H1 (cell line): ENCODE data around the gene MAK. TPM values are rescaled to one million over a fixed set of nuclear protein-coding genes. Genes with fewer than 3 reads are reported as not detected.

ENCODE experiments used
- CTCF ChIA-PET: fragments of 300-600 bp; sonication (Branson Sonifier 250); formaldehyde crosslinking; loops from one replicate; lab custom pipeline; 2021; ENCODE audit not compliant: partially characterized antibody; lab: Charles Lee
- POLR2A ChIA-PET: fragments of 300-600 bp; sonication (Branson Sonifier 250); formaldehyde crosslinking; loops from one replicate; lab custom pipeline; 2021; ENCODE audit warnings: inconsistent platforms; ENCODE audit not compliant: partially characterized antibody; lab: Charles Lee
- DNase-seq, 2 experiments: peaks; one replicate each; pipeline versions ENCODE4 v3.0.0 to v3.0.0-alpha.2; 2010 to 2022; ENCODE audit warnings: low spot score in 2 of 2, low read depth in 1 of 2, mixed read lengths in 1 of 2
- FAIRE-seq: peaks from 2 replicates; lab custom pipeline; 2011; peaks lifted over from hg19 to GRCh38; lab: Jason Lieb, UNC
- H2AFZ ChIP-seq: 2 replicates; pipeline ENCODE4 v1.8.1; 2012; ENCODE audit warnings: low read length, inconsistent platforms
- H2AK5ac ChIP-seq: 2 replicates; pipeline ENCODE4 v1.6.1; 2013; ENCODE audit warnings: low read depth, low read length
- H2BK120ac ChIP-seq: replicated peaks from 2 replicates; pipeline ENCODE3; 2013; ENCODE audit warnings: low read depth, low read length, inconsistent platforms
- H2BK12ac ChIP-seq: 2 replicates; pipeline ENCODE4 v1.6.1; 2013; ENCODE audit warnings: low read depth, low read length
- H2BK15ac ChIP-seq: 2 replicates; pipeline ENCODE4 v1.6.1; 2013; ENCODE audit warnings: low read length
- H2BK20ac ChIP-seq: 2 replicates; pipeline ENCODE4 v1.6.1; 2013; ENCODE audit warnings: low read length
- H2BK5ac ChIP-seq: 2 replicates; pipeline ENCODE4 v1.6.1; 2013; ENCODE audit warnings: low read depth, low read length
- H3K14ac ChIP-seq: 2 replicates; pipeline ENCODE4 v1.6.1; 2013; ENCODE audit warnings: inconsistent platforms; ENCODE audit not compliant: insufficient read length
- H3K18ac ChIP-seq: 2 replicates; pipeline ENCODE4 v1.6.1; 2013; ENCODE audit warnings: low read length; ENCODE audit errors: extremely low read depth
- H3K23ac ChIP-seq: 2 replicates; pipeline ENCODE4 v1.6.1; 2013; ENCODE audit warnings: inconsistent platforms; ENCODE audit not compliant: insufficient read length
- H3K23me2 ChIP-seq: 2 replicates; pipeline ENCODE4 v1.6.1; 2013; ENCODE audit warnings: low read depth, low read length
- H3K27ac ChIP-seq: 2 replicates; pipeline ENCODE4 v1.6.1; 2011; ENCODE audit warnings: low read depth, low read length, inconsistent platforms
- H3K27me3 ChIP-seq, 4 experiments: replicated peaks in 1 of 4; 1 replicate in 1 of 4; 2 replicates in 3 of 4; pipeline versions ENCODE4 v1.6.1 to v1.8.1; 2011 to 2013; ENCODE audit warnings: low read length in 3 of 4, mild to moderate bottlenecking in 3 of 4, inconsistent platforms in 2 of 4, mixed read lengths in 2 of 4, moderate library complexity in 1 of 4; ENCODE audit not compliant: control insufficient read depth in 3 of 4, insufficient read depth in 3 of 4; ENCODE audit errors: extremely low read depth in 1 of 4
- H3K36me3 ChIP-seq, 4 experiments: 2 replicates each; pipeline versions ENCODE4 v1.6.1 to v1.8.1; 2011 to 2013; ENCODE audit warnings: mild to moderate bottlenecking in 4 of 4, low read length in 3 of 4, moderate library complexity in 2 of 4, control low read depth in 1 of 4, inconsistent platforms in 1 of 4; ENCODE audit not compliant: insufficient read depth in 4 of 4, control insufficient read depth in 2 of 4
- H3K4ac ChIP-seq: replicated peaks from 2 replicates; pipeline ENCODE3; 2013; ENCODE audit warnings: low read length, low read depth, mixed read lengths, inconsistent platforms; ENCODE audit not compliant: insufficient read length
- H3K4me1 ChIP-seq, 4 experiments: replicated peaks in 1 of 4; 1 replicate in 1 of 4; 2 replicates in 3 of 4; pipeline versions ENCODE4 v1.6.1 to v1.8.1; 2011 to 2013; ENCODE audit warnings: low read length in 3 of 4, inconsistent platforms in 2 of 4, mixed read lengths in 1 of 4; ENCODE audit not compliant: insufficient read depth in 4 of 4, control insufficient read depth in 3 of 4
- H3K4me2 ChIP-seq, 2 experiments: 2 replicates each; pipeline versions ENCODE4 v1.6.1 to v1.8.1; 2011 to 2013; ENCODE audit warnings: low read depth in 2 of 2, low read length in 2 of 2, control low read depth in 1 of 2, inconsistent platforms in 1 of 2, mild to moderate bottlenecking in 1 of 2; ENCODE audit not compliant: insufficient read depth in 1 of 2
- H3K4me3 ChIP-seq, 4 experiments: fragments of 200-600, 300-600 bp in 1 of 4; sonication (generic), shearing (Covaris generic), sonication (Bioruptor Twin) in 1 of 4; 2 replicates each; pipeline versions ENCODE4 v1.5.1 to v1.8.1; 2011 to 2016; ENCODE audit warnings: low read length in 4 of 4, low read depth in 3 of 4, control low read depth in 2 of 4, inconsistent platforms in 2 of 4, mild to moderate bottlenecking in 2 of 4, mixed read lengths in 1 of 4, moderate library complexity in 1 of 4; ENCODE audit not compliant: insufficient read depth in 2 of 4; ENCODE audit errors: extremely low read depth in 1 of 4
- H3K56ac ChIP-seq: replicated peaks from 2 replicates; pipeline ENCODE3; 2013; ENCODE audit warnings: low read depth, mild to moderate bottlenecking, mixed read lengths, low read length, inconsistent platforms; ENCODE audit not compliant: insufficient read length
- H3K79me1 ChIP-seq: 2 replicates; pipeline ENCODE4 v1.6.1; 2013; ENCODE audit warnings: low read depth, low read length, control low read depth
- H3K79me2 ChIP-seq, 2 experiments: 2 replicates each; pipeline versions ENCODE4 v1.6.1 to v1.8.1; 2012 to 2013; ENCODE audit warnings: low read length in 2 of 2, mild to moderate bottlenecking in 2 of 2, inconsistent platforms in 1 of 2; ENCODE audit not compliant: insufficient read depth in 2 of 2, control insufficient read depth in 1 of 2
- H3K9ac ChIP-seq, 4 experiments: replicated peaks in 1 of 4; 1 replicate in 1 of 4; 2 replicates in 3 of 4; pipeline versions ENCODE4 v1.6.1 to v1.8.1; 2011 to 2013; ENCODE audit warnings: low read depth in 3 of 4, low read length in 3 of 4, control low read depth in 2 of 4, mild to moderate bottlenecking in 2 of 4, moderate library complexity in 2 of 4, inconsistent platforms in 1 of 4; ENCODE audit errors: extremely low read depth in 1 of 4
- H3K9me3 ChIP-seq, 2 experiments: 2 replicates each; pipeline versions ENCODE4 v1.6.1 to v1.8.1; 2012 to 2013; ENCODE audit warnings: mild to moderate bottlenecking in 2 of 2, moderate library complexity in 2 of 2, control low read depth in 1 of 2, inconsistent platforms in 1 of 2, low read depth in 1 of 2, low read length in 1 of 2, mixed read lengths in 1 of 2; ENCODE audit not compliant: insufficient read depth in 2 of 2
- H4K20me1 ChIP-seq, 2 experiments: replicated peaks in 1 of 2; 2 replicates each; pipeline versions ENCODE3 to v1.8.1; 2011 to 2013; ENCODE audit warnings: inconsistent platforms in 2 of 2, low read length in 2 of 2, mild to moderate bottlenecking in 1 of 2; ENCODE audit not compliant: insufficient read depth in 2 of 2, control insufficient read depth in 1 of 2
- H4K5ac ChIP-seq: 2 replicates; pipeline ENCODE4 v1.6.1; 2013; ENCODE audit warnings: low read length, low read depth, mixed read lengths, inconsistent platforms; ENCODE audit not compliant: insufficient read length
- H4K8ac ChIP-seq: 2 replicates; pipeline ENCODE4 v1.8.0; 2013; ENCODE audit warnings: mild to moderate bottlenecking, moderate library complexity, low read length, inconsistent platforms; ENCODE audit not compliant: insufficient read depth; ENCODE audit errors: extremely low read depth
- H4K91ac ChIP-seq: replicated peaks from 2 replicates; pipeline ENCODE3; 2013; ENCODE audit warnings: low read length, mixed read lengths, inconsistent platforms; ENCODE audit not compliant: insufficient read length
- WGBS, 2 experiments: shearing (Covaris generic) in 1 of 2; methylation state at CpG; one replicate each; pipeline versions ENCODE4 v1.1.6 to v1.1.7; 2013 to 2015; ENCODE audit warnings: low lambda C conversion rate in 2 of 2, mixed read lengths in 2 of 2, inconsistent platforms in 1 of 2, low coverage in 1 of 2, missing lambda C conversion rate in 1 of 2; ENCODE audit not compliant: insufficient replicate concordance in 2 of 2, insufficient coverage in 1 of 2, insufficient read length in 1 of 2; ENCODE audit errors: extremely low coverage in 1 of 2, missing lambda C conversion rate in 1 of 2; 5-methylcytosine and 5-hydroxymethylcytosine counted together
- polyA plus RNA-seq, 7 experiments: library from polyadenylated mRNA; depleted of rRNA in 3 of 7; stranded (reverse) in 5 of 7; unstranded in 2 of 7; fragments of >200 nt in 5 of 7; fragments of 200-250 nt in 2 of 7; gene quantifications; 1 replicate in 5 of 7; 2 replicates in 1 of 7; 4 replicates in 1 of 7; pipeline versions ENCODE4 v1.2.1 to v1.2.3, GENCODE V29; 2011 to 2013; ENCODE audit warnings: missing spikeins in 2 of 7, mixed read lengths in 2 of 7
- total RNA-seq: library from RNA; stranded (reverse); fragmentation: NEBNext Ultra II Directional; extraction: Animal tissue kit (Norgen Biotek cat#: 25700); gene quantifications from 2 replicates; pipeline ENCODE4 v1.2.1, GENCODE V29; 2021

Gene MAK
- total and polyA plus RNA-seq, 2 of the 8 experiments (the other 6 are each of a cell fraction or from before 2014, with no cell fraction given) = 0.08 to 0.37 TPM

GRCh38 chr6:10875026-10875425 lies 36.7 kb upstream of the MAK start:
- Histone ChIP-seq H3K27ac (no peak overlapping the region), H3K4me2 (no peak overlapping the region), H3K18ac (no peak overlapping the region), H3K79me2 (no peaks in the 10 kb centered on the region), H3K27me3 (peaks cover under 1 to 7% (median 1%) of the 10 kb centered on the region in 4 experiments; a peak in 6 of 7 replicates), H2BK20ac (no peak overlapping the region), H3K23ac (no peak overlapping the region), H3K79me1 (no peaks in the 10 kb centered on the region), H2AFZ (no peak overlapping the region), H3K9me3 (no peaks in the 10 kb centered on the region), H3K14ac (no peak overlapping the region), H2BK5ac (no peak overlapping the region), H4K8ac (no peak overlapping the region), H3K9ac (no peak overlapping the region), H4K20me1 (no peaks in the 10 kb centered on the region), H4K5ac (no peak overlapping the region), H3K56ac (no peak overlapping the region), H3K4me3 (no peak overlapping the region), H3K4ac (no peak overlapping the region), H2BK15ac (no peak overlapping the region), H3K23me2 (no peaks in the 10 kb centered on the region), H2BK12ac (no peak overlapping the region), H2BK120ac (no peak overlapping the region), H4K91ac (no peak overlapping the region), H2AK5ac (no peak overlapping the region), H3K36me3 (no peaks in the 10 kb centered on the region), H3K4me1 (peaks cover 0 to 3% (median 0%) of the 10 kb centered on the region in 4 experiments; a peak in 1 of 7 replicates)
- no peak for DNase-seq
- FAIRE-seq = no peak
- ChIA-PET POLR2A (no interaction called here), CTCF (interaction anchor here (1.1 kb wide), 1 partner anchor 73 kb away, joined by 3 read pairs; no protein-coding TSS in a partner anchor)
- WGBS, 2 experiments = 92% methylated on average over 4 of the region's 4 CpGs; no CpG with 5 or more reads in 1 of the 2 experiments
